ENCODE data around the gene SYNGR1. TPM values are rescaled to one million over a fixed set of nuclear protein-coding genes. Genes with fewer than 3 reads are reported as not detected.
"Not testable (repeated sequence)": the region's sequence is repeated elsewhere in the genome, so short reads cannot be mapped to it uniquely, and the experiment has no call there.

SYNGR1 gene
- total RNA-seq, 1 donor = 3.6 TPM

- peak overlapping the region; percentile 96 for H3K4me2 ChIP-seq (ENCODE audit: insufficient read depth, low read length)
- TF ChIP-seq CTCF (IDR thresholded peaks at IDR 0.05; ENCODE audit: extremely low read depth, low read depth, low read length) = no peak
- H4K20me1 ChIP-seq (ENCODE audit: insufficient read depth, low read length) = peaks cover 56% of the 10 kb centered on the region
- H3K4me1 ChIP-seq (ENCODE audit: insufficient read depth, low read length) = peaks cover 40% of the 10 kb centered on the region
- no peak for DNase-seq (ENCODE audit: insufficient read length, low spot score, missing footprints)
- H3K4me3 ChIP-seq (ENCODE audit: insufficient read depth, low read length) = peak overlapping the region; percentile 100
- no peak overlapping the region for H2AFZ ChIP-seq (ENCODE audit: low read length)
- peaks cover 57% of the 10 kb centered on the region for H3K79me2 ChIP-seq (ENCODE audit: insufficient read depth, low read length)
- H3K9me3 ChIP-seq (ENCODE audit: low read depth, low read length) = no peaks in the 10 kb centered on the region
- H3K27me3 ChIP-seq (ENCODE audit: insufficient read depth, low read length) = no peaks in the 10 kb centered on the region
- H3K27ac ChIP-seq (ENCODE audit: low read depth, low read length) = peak overlapping the region; percentile 96
- H3K36me3 ChIP-seq (ENCODE audit: insufficient read depth, low read length) = peaks cover 50% of the 10 kb centered on the region
Measured at GRCh38 chr22:39318507-39319283, 31.1 kb upstream of the SYNGR1 start.

DNA sequence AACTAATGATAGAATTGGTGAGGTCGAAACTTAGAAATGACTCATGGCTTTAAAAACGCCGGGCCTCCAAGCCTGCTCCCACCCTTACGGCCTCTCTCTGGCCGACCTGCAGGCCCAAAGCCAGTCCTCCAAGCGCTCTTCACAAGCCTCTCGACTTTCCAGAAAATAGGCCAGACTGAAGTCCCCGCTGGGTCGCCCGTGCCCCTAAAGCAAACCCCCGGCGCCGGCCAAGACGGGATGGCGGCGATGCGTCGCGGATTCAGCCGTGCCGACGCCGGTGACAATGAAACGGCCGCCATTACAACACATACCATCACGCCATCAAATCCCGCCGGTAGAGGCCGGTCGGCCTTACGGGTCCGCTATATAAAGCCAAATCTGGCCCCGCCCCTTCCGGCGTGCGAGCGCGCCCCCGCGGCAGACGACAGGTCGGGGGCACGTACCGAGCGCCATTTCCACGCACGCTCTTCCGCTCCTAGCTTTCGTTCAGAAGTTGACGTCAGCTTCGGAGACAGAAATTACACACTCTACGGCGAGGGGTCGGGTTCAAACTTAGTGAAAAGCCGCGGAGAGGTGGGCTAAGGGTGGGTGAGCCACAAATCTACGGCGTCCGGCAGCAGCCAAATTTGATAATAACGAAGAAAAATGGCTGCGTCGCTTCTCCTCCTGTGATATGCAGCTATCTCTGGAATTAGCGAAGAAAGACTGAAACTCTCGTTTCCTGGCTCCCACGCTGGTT is 30.3 kb upstream of the SYNGR1 start, which contains the start of gene RPL3:
TSS of gene RPL3 (minus strand) at position 340 of the 739 bp plus-strand sequence. CDS start at position 314, 26 bp downstream.
- DNase-seq (ENCODE audit: insufficient read length, low spot score, missing footprints) = peak; percentile 95
- peak within 1 kb of the TSS; percentile 84 for H2AFZ ChIP-seq (ENCODE audit: low read length)
- peaks cover 34% of the 10 kb centered on the region for H3K4me1 ChIP-seq (ENCODE audit: insufficient read depth, low read length)
- H3K9me3 ChIP-seq (ENCODE audit: low read depth, low read length) = no peaks in the 10 kb centered on the region
- peaks cover 50% of the 10 kb centered on the region for H3K79me2 ChIP-seq (ENCODE audit: insufficient read depth, low read length)
- peaks cover 49% of the 10 kb centered on the region for H4K20me1 ChIP-seq (ENCODE audit: insufficient read depth, low read length)
- no peak for TF ChIP-seq CTCF (IDR thresholded peaks at IDR 0.05; ENCODE audit: extremely low read depth, low read depth, low read length)
- no peaks in the 10 kb centered on the region for H3K27me3 ChIP-seq (ENCODE audit: insufficient read depth, low read length)
- peak within 1 kb of the TSS; percentile 96 for H3K27ac ChIP-seq (ENCODE audit: low read depth, low read length)
- H3K36me3 ChIP-seq (ENCODE audit: insufficient read depth, low read length) = peaks cover 42% of the 10 kb centered on the region
- H3K4me2 ChIP-seq (ENCODE audit: insufficient read depth, low read length) = peak within 1 kb of the TSS; percentile 96
- peak within 1 kb of the TSS; percentile 100 for H3K4me3 ChIP-seq (ENCODE audit: insufficient read depth, low read length)

DNA sequence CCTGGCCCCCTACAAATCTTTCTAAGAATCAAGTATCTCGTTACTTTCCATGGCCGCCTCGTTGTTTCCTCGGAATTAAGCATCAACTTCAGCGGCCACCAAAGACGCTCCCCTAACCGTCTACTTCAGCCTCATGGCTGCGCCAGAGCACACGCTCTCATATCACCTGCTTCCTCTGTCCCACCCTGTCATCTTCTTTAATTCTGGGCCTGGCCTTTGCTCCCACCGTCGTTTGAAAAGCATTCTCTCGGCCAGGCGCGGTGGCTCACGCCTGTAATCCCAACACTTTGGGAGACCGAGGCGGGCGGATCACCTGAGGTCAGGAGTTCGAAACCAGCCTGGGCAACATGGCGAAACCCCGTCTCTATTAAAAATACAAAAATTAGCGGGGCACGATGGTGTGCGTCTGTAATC is 29.2 kb upstream of the SYNGR1 start:
- not testable (repeated sequence) for H3K27me3 ChIP-seq (ENCODE audit: insufficient read depth, low read length); H3K4me3 ChIP-seq (ENCODE audit: insufficient read depth, low read length); H3K27ac ChIP-seq (ENCODE audit: low read depth, low read length); H3K9me3 ChIP-seq (ENCODE audit: low read depth, low read length); H2AFZ ChIP-seq (ENCODE audit: low read length); DNase-seq (ENCODE audit: insufficient read length, low spot score, missing footprints)
- Histone ChIP-seq H3K4me1 (ENCODE audit: insufficient read depth, low read length) (peaks cover 26% of the 10 kb centered on the region), H3K4me2 (ENCODE audit: insufficient read depth, low read length) (peak overlapping the region; percentile 96), H3K79me2 (ENCODE audit: insufficient read depth, low read length) (peaks cover 38% of the 10 kb centered on the region), H3K36me3 (ENCODE audit: insufficient read depth, low read length) (peaks cover 31% of the 10 kb centered on the region), H4K20me1 (ENCODE audit: insufficient read depth, low read length) (peaks cover 37% of the 10 kb centered on the region)

GRCh38 chr22:39325392-39325932 is 24.3 kb upstream of the SYNGR1 start:
- DNase-seq (ENCODE audit: insufficient read length, low spot score, missing footprints) = no peak
- H2AFZ ChIP-seq (ENCODE audit: low read length) = peak overlapping the region; percentile 81
- H3K79me2 ChIP-seq (ENCODE audit: insufficient read depth, low read length) = no peaks in the 10 kb centered on the region
- H3K27me3 ChIP-seq (ENCODE audit: insufficient read depth, low read length) = no peaks in the 10 kb centered on the region
- no peak overlapping the region for H3K4me2 ChIP-seq (ENCODE audit: insufficient read depth, low read length)
- no peaks in the 10 kb centered on the region for H4K20me1 ChIP-seq (ENCODE audit: insufficient read depth, low read length)
- no peak overlapping the region for H3K4me3 ChIP-seq (ENCODE audit: insufficient read depth, low read length)
- TF ChIP-seq CTCF (IDR thresholded peaks at IDR 0.05; ENCODE audit: extremely low read depth, low read depth, low read length) = no peak
- H3K4me1 ChIP-seq (ENCODE audit: insufficient read depth, low read length) = peaks cover 3% of the 10 kb centered on the region
- H3K9me3 ChIP-seq (ENCODE audit: low read depth, low read length) = no peaks in the 10 kb centered on the region
- H3K36me3 ChIP-seq (ENCODE audit: insufficient read depth, low read length) = no peaks in the 10 kb centered on the region
- no peak overlapping the region for H3K27ac ChIP-seq (ENCODE audit: low read depth, low read length)
